ENCODE results near the gene G6PC2.

Gene G6PC2

GRCh38 chr2:168853471-168853870 lies 47.6 kb upstream of the G6PC2 start:
- Histone ChIP-seq H3K4me3 (ENCODE audit: low read length) (no peak overlapping the region), H3K4me2 (ENCODE audit: low read depth, low read length) (no peak overlapping the region), H3K27me3 (replicated peaks; ENCODE audit: insufficient read depth, low read length) (no peaks in the 10 kb centered on the region), H2AFZ (ENCODE audit: low read length) (no peak overlapping the region), H3K79me2 (ENCODE audit: low read length) (no peaks in the 10 kb centered on the region), H3K36me3 (replicated peaks; ENCODE audit: insufficient read depth, low read length) (no peaks in the 10 kb centered on the region), H3K9me3 (replicated peaks; ENCODE audit: insufficient read depth, low read length) (no peaks in the 10 kb centered on the region), H4K20me1 (ENCODE audit: insufficient read depth, low read length) (no peaks in the 10 kb centered on the region), H3K4me1 (ENCODE audit: low read length) (no peaks in the 10 kb centered on the region), H3K27ac (ENCODE audit: low read length) (no peak overlapping the region), H3K9ac (ENCODE audit: low read length) (no peak overlapping the region), H3F3A (ENCODE audit: insufficient read depth, low read length) (no peaks in the 10 kb centered on the region), H3K9me2 (replicated peaks; ENCODE audit: insufficient read depth, low read length) (no peaks in the 10 kb centered on the region)
- TF ChIP-seq EZH2 (optimal IDR thresholded peaks at IDR 0.05; ENCODE audit: low read depth, low read length), result no peak
- TF ChIP-seq CTCF (IDR thresholded peaks at IDR 0.05; ENCODE audit: low read length), result no peak
- no peak for TF ChIP-seq EZH2phosphoT487 (IDR thresholded peaks at IDR 0.05; ENCODE audit: low read length)
- no peak for DNase-seq

GRCh38 chr2:168854651-168855050 lies 46.4 kb upstream of the G6PC2 start:
- H3K4me3 ChIP-seq (ENCODE audit: low read length), result no peak overlapping the region
- no peak for DNase-seq
- H2AFZ ChIP-seq (ENCODE audit: low read length), result no peak overlapping the region
- H3K4me1 ChIP-seq (ENCODE audit: low read length), result no peaks in the 10 kb centered on the region
- no peaks in the 10 kb centered on the region for H3K27me3 ChIP-seq (replicated peaks; ENCODE audit: insufficient read depth, low read length)
- no peaks in the 10 kb centered on the region for H3K36me3 ChIP-seq (replicated peaks; ENCODE audit: insufficient read depth, low read length)
- H3K9me2 ChIP-seq (replicated peaks; ENCODE audit: insufficient read depth, low read length), result no peaks in the 10 kb centered on the region
- H3K9me3 ChIP-seq (replicated peaks; ENCODE audit: insufficient read depth, low read length), result no peaks in the 10 kb centered on the region
- no peak overlapping the region for H3K4me2 ChIP-seq (ENCODE audit: low read depth, low read length)
- no peak overlapping the region for H3K27ac ChIP-seq (ENCODE audit: low read length)
- no peaks in the 10 kb centered on the region for H4K20me1 ChIP-seq (ENCODE audit: insufficient read depth, low read length)
- TF ChIP-seq EZH2phosphoT487 (IDR thresholded peaks at IDR 0.05; ENCODE audit: low read length) (no peak), EZH2 (optimal IDR thresholded peaks at IDR 0.05; ENCODE audit: low read depth, low read length) (no peak), CTCF (IDR thresholded peaks at IDR 0.05; ENCODE audit: low read length) (no peak)
- no peaks in the 10 kb centered on the region for H3K79me2 ChIP-seq (ENCODE audit: low read length)
- no peaks in the 10 kb centered on the region for H3F3A ChIP-seq (ENCODE audit: insufficient read depth, low read length)
- H3K9ac ChIP-seq (ENCODE audit: low read length), result no peak overlapping the region

GRCh38 chr2:168855601-168856000 lies 45.5 kb upstream of the G6PC2 start:
- Histone ChIP-seq H3K4me2 (ENCODE audit: low read depth, low read length) (no peak overlapping the region), H3K9me2 (replicated peaks; ENCODE audit: insufficient read depth, low read length) (no peaks in the 10 kb centered on the region), H4K20me1 (ENCODE audit: insufficient read depth, low read length) (no peaks in the 10 kb centered on the region), H3K9ac (ENCODE audit: low read length) (no peak overlapping the region), H3K79me2 (ENCODE audit: low read length) (no peaks in the 10 kb centered on the region), H3K27me3 (replicated peaks; ENCODE audit: insufficient read depth, low read length) (no peaks in the 10 kb centered on the region), H3K36me3 (replicated peaks; ENCODE audit: insufficient read depth, low read length) (no peaks in the 10 kb centered on the region), H3F3A (ENCODE audit: insufficient read depth, low read length) (no peaks in the 10 kb centered on the region), H3K4me3 (ENCODE audit: low read length) (no peak overlapping the region), H3K9me3 (replicated peaks; ENCODE audit: insufficient read depth, low read length) (no peaks in the 10 kb centered on the region), H2AFZ (ENCODE audit: low read length) (no peak overlapping the region), H3K27ac (ENCODE audit: low read length) (no peak overlapping the region), H3K4me1 (ENCODE audit: low read length) (no peaks in the 10 kb centered on the region)
- no peak for TF ChIP-seq EZH2phosphoT487 (IDR thresholded peaks at IDR 0.05; ENCODE audit: low read length)
- TF ChIP-seq CTCF (IDR thresholded peaks at IDR 0.05; ENCODE audit: low read length), result no peak
- TF ChIP-seq EZH2 (optimal IDR thresholded peaks at IDR 0.05; ENCODE audit: low read depth, low read length), result no peak
- DNase-seq, result no peak
